ENCODE data around the gene STK33. TPM values are rescaled to one million over a fixed set of nuclear protein-coding genes. Genes with fewer than 3 reads are reported as not detected.

STK33 gene
- total and polyA plus RNA-seq, 2 of the 13 experiments (the other 11 are each of a cell fraction or from before 2014, with no cell fraction given): 2.7 to 12.6 TPM

DNA sequence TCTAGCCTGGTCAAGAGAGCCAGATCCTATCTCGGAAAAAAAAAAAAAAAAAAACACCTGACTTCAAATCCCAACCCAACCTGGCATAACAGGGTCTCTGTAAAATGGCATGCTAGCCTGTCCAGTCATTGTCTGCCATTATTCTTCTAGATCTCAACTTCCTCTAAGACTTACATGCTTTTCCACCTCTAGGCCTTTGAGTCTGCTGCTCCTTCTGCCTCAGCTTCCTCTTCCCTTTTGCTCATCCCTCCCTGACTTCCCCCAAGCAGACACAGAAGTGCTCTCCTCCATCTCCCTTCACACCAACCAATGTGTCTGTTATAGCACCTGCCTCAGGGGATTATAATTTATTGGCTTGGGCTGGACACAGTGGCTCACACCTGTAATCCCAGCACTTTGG is 7.8 kb downstream of the STK33 start:
- CTCF ChIA-PET (ENCODE audit: low intra/inter-chr PET ratio, low total read pairs): no interaction called here
- Histone ChIP-seq H3K36me3 (replicated peaks in 1 of 2; ENCODE audit: control insufficient read depth in 1 of 2, insufficient read depth in 2 of 2, low read length in 2 of 2) (no peaks in the 10 kb centered on the region), H4K20me1 (ENCODE audit: insufficient read depth, low read length) (no peaks in the 10 kb centered on the region), H3K9ac (ENCODE audit: insufficient read depth, low read depth, low read length) (no peak overlapping the region), H3K27ac (ENCODE audit: extremely low read length, insufficient read depth, low read length) (no peak overlapping the region), H2AFZ (ENCODE audit: low read length) (no peak overlapping the region), H3K4me1 (ENCODE audit: insufficient read depth, low read length) (peaks cover 12% of the 10 kb centered on the region), H3K4me3 (replicated peaks in 1 of 3; ENCODE audit: insufficient read depth in 1 of 3, low read depth in 2 of 3, low read length in 3 of 3) (no peak overlapping the region), H3K9me3 (ENCODE audit: low read length) (no peaks in the 10 kb centered on the region), H3K79me2 (ENCODE audit: insufficient read depth, low read length) (no peaks in the 10 kb centered on the region), H3K27me3 (ENCODE audit: control insufficient read depth in 1 of 2, insufficient read depth in 2 of 2, low read length in 2 of 2) (no peaks in the 10 kb centered on the region), H3K4me2 (ENCODE audit: low read depth, low read length) (no peak overlapping the region)
- POLR2A ChIA-PET: no interaction called here
- in situ Hi-C loops (cut with HindIII; ENCODE audit: extremely low pct_ligation_motif_present, low pct_unique_long_range_greater_than_20kb): no loop called here
- no TSS peak for BruUV-seq (replicated peaks)
- FAIRE-seq: no peak
- no peak for DNase-seq (ENCODE audit: low spot score)
- intact Hi-C loops (cut with micrococcal nuclease; ENCODE audit: unreplicated experiment): no loop called here
- ATAC-seq: no peak
- WGBS (ENCODE audit: low lambda C conversion rate): 36% methylated on average over 1 of the region's 1 CpG
- TF ChIP-seq, protein P1, sequence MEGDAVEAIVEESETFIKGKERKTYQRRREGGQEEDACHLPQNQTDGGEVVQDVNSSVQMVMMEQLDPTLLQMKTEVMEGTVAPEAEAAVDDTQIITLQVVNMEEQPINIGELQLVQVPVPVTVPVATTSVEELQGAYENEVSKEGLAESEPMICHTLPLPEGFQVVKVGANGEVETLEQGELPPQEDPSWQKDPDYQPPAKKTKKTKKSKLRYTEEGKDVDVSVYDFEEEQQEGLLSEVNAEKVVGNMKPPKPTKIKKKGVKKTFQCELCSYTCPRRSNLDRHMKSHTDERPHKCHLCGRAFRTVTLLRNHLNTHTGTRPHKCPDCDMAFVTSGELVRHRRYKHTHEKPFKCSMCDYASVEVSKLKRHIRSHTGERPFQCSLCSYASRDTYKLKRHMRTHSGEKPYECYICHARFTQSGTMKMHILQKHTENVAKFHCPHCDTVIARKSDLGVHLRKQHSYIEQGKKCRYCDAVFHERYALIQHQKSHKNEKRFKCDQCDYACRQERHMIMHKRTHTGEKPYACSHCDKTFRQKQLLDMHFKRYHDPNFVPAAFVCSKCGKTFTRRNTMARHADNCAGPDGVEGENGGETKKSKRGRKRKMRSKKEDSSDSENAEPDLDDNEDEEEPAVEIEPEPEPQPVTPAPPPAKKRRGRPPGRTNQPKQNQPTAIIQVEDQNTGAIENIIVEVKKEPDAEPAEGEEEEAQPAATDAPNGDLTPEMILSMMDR (CRISPR knock-in tag; IDR thresholded peaks at IDR 0.05): no peak
- TF ChIP-seq ZNF572 (CRISPR knock-in tag; IDR thresholded peaks at IDR 0.05) (no peak), PHF21A (CRISPR knock-in tag; IDR thresholded peaks at IDR 0.05) (no peak), ZNF777 (CRISPR knock-in tag; IDR thresholded peaks at IDR 0.05) (no peak), ZNF260 (CRISPR knock-in tag; IDR thresholded peaks at IDR 0.05; ENCODE audit: borderline replicate concordance, low read depth) (no peak), ZNF446 (CRISPR knock-in tag; IDR thresholded peaks at IDR 0.05) (no peak)
- TF ChIP-seq, protein P2, sequence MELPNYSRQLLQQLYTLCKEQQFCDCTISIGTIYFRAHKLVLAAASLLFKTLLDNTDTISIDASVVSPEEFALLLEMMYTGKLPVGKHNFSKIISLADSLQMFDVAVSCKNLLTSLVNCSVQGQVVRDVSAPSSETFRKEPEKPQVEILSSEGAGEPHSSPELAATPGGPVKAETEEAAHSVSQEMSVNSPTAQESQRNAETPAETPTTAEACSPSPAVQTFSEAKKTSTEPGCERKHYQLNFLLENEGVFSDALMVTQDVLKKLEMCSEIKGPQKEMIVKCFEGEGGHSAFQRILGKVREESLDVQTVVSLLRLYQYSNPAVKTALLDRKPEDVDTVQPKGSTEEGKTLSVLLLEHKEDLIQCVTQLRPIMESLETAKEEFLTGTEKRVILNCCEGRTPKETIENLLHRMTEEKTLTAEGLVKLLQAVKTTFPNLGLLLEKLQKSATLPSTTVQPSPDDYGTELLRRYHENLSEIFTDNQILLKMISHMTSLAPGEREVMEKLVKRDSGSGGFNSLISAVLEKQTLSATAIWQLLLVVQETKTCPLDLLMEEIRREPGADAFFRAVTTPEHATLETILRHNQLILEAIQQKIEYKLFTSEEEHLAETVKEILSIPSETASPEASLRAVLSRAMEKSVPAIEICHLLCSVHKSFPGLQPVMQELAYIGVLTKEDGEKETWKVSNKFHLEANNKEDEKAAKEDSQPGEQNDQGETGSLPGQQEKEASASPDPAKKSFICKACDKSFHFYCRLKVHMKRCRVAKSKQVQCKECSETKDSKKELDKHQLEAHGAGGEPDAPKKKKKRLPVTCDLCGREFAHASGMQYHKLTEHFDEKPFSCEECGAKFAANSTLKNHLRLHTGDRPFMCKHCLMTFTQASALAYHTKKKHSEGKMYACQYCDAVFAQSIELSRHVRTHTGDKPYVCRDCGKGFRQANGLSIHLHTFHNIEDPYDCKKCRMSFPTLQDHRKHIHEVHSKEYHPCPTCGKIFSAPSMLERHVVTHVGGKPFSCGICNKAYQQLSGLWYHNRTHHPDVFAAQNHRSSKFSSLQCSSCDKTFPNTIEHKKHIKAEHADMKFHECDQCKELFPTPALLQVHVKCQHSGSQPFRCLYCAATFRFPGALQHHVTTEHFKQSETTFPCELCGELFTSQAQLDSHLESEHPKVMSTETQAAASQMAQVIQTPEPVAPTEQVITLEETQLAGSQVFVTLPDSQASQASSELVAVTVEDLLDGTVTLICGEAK (IDR thresholded peaks at IDR 0.05): no peak
- TF ChIP-seq, protein P2 (CRISPR knock-in tag; IDR thresholded peaks at IDR 0.05): no peak
- TF ChIP-seq, protein P3, sequence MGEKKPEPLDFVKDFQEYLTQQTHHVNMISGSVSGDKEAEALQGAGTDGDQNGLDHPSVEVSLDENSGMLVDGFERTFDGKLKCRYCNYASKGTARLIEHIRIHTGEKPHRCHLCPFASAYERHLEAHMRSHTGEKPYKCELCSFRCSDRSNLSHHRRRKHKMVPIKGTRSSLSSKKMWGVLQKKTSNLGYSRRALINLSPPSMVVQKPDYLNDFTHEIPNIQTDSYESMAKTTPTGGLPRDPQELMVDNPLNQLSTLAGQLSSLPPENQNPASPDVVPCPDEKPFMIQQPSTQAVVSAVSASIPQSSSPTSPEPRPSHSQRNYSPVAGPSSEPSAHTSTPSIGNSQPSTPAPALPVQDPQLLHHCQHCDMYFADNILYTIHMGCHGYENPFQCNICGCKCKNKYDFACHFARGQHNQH (CRISPR knock-in tag; IDR thresholded peaks at IDR 0.05): no peak
- TF ChIP-seq, protein P4, sequence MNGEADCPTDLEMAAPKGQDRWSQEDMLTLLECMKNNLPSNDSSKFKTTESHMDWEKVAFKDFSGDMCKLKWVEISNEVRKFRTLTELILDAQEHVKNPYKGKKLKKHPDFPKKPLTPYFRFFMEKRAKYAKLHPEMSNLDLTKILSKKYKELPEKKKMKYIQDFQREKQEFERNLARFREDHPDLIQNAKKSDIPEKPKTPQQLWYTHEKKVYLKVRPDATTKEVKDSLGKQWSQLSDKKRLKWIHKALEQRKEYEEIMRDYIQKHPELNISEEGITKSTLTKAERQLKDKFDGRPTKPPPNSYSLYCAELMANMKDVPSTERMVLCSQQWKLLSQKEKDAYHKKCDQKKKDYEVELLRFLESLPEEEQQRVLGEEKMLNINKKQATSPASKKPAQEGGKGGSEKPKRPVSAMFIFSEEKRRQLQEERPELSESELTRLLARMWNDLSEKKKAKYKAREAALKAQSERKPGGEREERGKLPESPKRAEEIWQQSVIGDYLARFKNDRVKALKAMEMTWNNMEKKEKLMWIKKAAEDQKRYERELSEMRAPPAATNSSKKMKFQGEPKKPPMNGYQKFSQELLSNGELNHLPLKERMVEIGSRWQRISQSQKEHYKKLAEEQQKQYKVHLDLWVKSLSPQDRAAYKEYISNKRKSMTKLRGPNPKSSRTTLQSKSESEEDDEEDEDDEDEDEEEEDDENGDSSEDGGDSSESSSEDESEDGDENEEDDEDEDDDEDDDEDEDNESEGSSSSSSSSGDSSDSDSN (CRISPR knock-in tag; IDR thresholded peaks at IDR 0.05): no peak
